ENCODE measurements around the gene CASP12.
A peak's percentile ranks its signal among the peaks of the same experiment; 100 is the strongest.

CASP12 gene

GRCh38 chr11:104891135-104891534 lies 7.1 kb downstream of the CASP12 start:
- DNase-seq: no peak

GRCh38 chr11:104883342-104883741 lies 14.9 kb downstream of the CASP12 start:
- no peak for DNase-seq

DNA sequence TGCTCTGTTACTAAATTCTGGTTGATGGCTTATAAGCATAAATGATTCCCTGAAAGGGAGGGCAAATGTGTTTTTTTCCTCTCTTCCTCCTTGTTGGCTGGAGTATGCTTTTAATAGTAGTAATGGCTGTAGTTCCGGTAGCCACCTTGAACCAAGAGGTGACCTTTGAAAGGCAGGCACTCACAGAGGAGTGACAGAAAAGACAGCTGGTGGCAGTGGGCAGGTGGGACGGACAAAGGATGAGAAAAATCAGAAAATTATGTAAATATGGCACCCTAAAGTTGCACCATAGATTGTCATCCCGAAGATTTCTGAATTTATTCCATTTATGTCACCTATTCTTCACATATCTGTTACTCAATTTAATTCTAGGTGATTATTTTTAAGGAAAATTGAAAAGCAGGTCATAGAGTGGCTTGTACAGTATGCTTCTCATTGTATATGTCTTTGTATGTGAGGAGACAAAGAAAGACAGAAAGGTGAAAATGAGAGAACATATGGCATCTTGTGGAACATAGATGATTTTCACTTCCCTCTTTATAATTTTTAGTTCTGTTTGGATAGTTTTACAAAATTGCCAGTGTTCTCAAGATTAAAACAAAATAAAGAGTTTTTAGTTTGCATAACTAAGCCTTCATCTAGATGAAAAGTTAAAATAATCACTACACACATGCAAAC lies 17.0 kb downstream of the CASP12 start:
- DNase-seq: no peak

GRCh38 chr11:104879514-104880190 lies 18.6 kb downstream of the CASP12 start:
- no peak for DNase-seq

GRCh38 chr11:104876861-104877431 lies 21.3 kb downstream of the CASP12 start:
- DNase-seq: no peak

GRCh38 chr11:104876324-104876723 lies 21.9 kb downstream of the CASP12 start:
- DNase-seq: no peak

DNA sequence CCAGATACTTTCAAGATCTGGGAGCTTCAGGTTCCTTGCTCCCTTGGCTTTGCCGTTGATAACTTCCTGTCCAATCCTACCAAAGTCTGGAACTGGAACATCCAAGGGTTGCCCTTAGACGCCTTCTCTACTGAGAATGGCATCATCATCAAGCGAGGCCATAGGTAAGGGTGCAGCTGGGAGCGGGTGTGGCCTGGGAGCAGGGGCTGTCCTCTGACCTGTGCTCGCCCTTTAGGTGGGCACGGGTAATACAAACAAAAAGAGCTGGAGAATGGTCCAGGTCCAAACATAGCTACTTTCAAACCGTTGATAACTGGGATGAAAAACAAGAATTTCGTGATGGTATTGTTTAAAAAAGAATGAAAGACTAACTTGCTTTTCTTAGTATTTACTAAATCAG lies 25.0 kb downstream of the CASP12 start:
- DNase-seq: peak; percentile 13

GRCh38 chr11:104872393-104872792 lies 25.9 kb downstream of the CASP12 start:
- no peak for DNase-seq

DNA sequence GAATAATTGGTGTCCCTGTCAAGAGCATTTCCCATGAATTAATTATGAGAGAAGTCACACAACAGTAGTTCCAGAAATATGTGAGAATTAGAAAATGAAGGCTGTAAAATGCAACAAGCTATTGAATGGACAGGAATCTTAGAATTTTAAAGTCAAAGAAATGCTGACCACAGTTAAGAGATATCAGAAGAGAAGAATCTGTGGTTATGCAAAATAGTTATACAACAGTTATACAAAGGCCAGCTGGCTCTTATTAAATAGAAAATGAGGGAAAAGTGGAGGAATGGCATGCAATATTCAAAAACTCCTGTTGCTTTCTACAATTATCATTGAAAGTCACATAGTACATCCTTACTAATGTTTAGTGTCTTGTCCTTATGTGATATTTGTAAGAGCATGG lies 27.4 kb downstream of the CASP12 start:
- no peak for DNase-seq

GRCh38 chr11:104866815-104867214 lies 31.4 kb downstream of the CASP12 start:
- DNase-seq: no peak

DNA sequence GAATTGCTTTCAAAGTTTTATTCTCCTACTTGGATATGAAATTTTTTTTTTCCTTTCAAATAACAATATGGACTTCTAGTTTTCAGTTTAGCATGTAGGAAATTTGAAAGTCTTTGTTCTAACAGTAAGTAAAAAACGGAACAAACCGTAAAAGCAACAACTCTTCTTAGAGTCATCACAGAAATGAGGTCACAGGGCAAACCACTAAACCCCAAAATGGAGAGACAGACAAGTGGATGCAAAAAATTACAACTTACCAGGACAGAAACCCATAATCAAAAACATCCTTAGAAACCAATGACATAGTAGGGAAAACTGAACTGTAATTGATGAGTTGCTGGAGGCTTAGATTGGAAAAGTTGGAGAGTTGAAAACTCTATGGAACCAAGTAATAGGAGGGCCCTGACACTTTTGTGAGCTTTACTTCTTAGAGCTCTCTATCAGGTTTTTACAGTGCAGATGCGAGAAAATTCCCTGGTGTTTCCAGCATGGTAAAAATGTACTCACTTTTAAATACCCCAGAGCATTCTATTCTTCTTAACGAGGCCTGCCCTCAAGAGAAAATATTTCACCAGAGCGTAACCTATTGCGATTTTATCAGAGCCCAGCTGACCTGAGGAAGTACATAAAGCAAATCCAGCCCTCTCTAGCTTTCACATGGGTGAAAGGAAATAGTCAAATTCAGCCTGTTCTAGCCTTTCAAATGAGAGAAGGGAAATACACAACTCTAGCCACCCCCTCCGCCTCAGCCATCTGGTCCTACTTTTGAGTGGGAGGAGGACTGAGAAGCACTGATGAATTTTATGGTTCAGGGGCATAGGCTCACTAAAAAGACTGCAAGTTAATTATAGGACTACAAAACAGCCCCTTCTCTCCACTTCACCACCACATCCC lies 39.1 kb downstream of the CASP12 start:
- no peak for DNase-seq

DNA sequence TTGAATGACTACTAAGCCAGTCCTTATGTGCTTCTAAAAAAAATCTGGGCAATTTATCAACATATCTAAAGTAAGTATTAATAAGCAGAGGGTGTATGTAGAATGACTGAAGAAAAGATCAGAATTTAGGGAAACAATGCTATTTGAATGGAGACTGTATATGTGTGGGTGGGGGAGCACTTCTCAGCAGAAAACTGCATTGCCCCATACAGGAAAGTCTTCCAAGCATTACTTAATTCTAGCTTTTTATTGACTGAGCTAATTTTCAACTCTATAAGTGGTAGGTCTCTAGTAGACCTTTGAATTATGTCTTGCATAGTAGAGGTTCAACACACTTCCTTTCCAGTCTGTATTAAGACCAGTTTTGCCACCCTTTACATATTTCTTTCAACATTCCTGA lies 41.7 kb downstream of the CASP12 start:
- DNase-seq: no peak

DNA sequence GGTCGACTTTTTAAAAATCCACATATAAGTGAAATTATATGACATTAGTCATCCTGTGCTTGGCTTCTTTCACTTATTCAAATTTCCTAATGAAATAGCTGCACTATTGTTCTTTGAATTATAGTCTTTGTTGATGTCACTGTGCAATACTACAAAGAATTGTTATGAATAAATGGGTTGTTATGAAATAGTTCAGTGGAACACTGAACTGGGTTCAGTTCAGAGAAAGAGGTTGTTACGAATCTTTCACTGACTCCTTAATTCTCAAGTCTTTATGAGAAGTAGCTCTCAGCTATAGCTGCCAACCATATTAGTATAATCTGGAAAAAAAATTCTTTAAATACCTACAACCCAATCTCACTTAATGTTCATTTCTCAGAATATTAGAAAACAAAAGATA lies 42.3 kb downstream of the CASP12 start:
- DNase-seq: no peak

GRCh38 chr11:104853276-104853675 lies 45.0 kb downstream of the CASP12 start:
- DNase-seq: no peak

DNA sequence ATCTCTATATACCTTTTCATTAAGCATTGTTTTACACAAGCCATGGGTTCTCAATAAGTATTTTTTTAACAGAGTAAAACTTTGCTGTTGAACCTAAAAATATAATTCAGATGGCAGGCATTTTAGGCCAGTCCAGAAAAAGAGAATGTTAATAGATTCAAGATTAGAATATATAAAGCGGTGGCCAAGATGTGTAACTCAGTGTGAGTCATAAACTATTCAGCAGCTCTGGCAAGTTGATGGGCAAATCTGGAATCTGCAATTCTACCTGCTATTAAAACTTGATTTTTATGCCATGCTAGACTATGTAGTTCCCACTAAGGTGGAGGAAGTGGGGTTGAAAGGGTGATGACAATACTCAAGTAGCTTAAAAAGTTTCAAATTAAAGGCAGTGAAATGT lies 45.4 kb downstream of the CASP12 start:
- no peak for DNase-seq

DNA sequence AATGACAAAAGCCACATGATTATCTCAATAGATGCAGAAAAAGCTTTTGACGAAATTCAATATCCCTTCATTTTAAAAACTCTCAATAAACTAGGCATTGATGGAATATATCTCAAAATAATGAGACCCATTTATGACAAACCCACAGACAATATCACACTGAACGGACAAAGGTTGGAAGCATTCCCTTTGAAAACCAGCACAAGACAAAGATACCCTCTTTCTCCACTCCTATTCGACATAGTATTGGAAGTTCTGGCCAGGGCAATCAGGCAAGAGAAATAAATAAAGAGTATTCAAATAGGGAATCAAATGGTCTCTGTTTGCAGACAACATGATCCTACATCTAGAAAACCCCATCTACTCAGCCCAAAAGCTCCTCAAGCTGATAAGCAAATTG lies 52.0 kb downstream of the CASP12 start:
- no peak for DNase-seq

DNA sequence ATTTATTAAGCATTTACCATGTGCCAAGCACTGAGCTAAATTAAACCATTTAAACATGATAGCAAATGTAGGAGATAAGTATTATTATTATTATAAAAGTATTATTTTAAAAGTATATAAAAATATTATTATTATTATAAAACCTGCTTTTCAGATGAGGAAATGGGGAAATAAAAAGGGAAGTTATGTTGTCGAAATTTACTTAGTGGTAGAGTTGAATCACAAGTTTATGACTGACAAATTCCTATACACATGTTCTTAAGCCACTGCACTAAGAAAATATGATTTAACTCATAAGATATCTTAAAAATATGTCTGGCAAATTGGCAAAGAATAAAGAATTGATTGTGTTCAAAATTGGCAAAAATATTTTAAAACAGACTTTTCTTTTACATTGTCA lies 53.8 kb downstream of the CASP12 start:
- peak; percentile 7 for DNase-seq

DNA sequence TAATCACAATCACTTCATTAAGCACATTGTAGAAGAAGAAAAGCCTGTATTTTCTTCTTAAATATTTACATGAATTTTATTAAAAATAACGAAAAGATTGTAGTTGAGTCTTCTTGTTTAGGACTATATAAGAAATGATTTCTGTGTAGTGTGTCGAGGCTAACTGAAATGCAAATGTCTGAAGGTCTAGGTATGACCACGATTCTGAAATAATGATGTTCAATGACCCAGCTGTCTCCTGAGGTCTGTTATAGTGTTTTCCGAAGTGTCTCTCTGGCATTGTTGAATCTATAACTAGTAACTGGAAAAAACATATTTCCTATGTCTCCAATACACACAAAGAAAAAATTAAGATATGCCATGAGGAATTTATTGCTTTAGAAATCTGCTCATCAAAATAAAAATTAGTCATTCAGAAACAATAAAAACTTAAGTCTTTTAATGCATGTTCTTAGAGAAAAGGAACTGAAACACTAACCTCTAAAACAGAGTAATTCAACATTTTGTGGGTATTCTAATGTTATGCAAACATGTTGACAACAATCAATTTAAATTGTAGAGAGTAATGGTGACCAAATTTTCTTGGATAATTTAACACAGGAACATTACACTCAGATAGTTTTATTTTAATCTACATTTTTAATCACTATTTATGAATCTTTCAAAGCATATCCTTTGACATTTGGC lies 55.0 kb downstream of the CASP12 start:
- DNase-seq: no peak

DNA sequence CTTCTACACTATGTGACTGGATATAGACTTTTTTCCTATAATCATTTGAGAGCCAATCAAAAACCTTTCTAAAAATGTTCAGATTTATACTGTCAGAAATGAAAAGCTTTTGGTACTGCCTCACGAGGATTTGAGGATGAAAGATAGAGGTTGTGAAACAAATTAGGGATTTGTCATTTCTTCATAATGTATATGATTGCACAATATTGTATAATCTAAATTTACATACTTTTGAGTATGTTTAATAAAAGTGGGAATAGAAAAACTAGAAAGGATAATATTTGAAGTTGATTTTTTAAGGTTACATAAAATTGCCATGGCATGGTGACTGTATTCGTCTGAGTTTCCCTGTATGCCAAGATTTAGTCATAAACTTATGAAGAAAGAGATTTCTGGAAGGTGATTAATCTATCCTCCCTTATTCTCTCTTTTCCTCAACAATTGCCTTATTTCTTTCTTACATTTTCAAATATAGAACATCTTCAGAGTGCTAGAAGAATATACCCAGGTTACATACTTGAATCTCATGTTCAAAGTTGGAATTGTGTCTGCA lies 56.2 kb downstream of the CASP12 start:
- DNase-seq: no peak

DNA sequence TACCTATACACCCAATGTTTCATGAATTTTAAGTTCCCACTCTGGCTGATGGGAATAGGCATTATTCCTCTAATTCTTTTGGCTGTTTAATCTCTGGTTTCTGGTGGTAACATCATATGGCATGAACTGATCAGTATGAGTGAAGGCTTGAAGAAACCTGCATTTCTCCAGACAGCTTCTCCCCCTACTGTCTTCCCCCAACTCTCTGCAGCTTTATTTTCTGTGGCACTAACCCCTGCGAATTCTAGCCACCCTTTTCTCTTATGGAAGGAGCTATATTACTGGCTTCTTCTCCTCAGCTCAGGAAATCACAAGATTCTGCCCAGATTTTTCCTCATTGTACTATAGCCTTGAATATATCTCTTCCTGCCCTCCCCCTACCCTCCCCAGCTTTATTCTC lies 57.1 kb downstream of the CASP12 start:
- no peak for DNase-seq

DNA sequence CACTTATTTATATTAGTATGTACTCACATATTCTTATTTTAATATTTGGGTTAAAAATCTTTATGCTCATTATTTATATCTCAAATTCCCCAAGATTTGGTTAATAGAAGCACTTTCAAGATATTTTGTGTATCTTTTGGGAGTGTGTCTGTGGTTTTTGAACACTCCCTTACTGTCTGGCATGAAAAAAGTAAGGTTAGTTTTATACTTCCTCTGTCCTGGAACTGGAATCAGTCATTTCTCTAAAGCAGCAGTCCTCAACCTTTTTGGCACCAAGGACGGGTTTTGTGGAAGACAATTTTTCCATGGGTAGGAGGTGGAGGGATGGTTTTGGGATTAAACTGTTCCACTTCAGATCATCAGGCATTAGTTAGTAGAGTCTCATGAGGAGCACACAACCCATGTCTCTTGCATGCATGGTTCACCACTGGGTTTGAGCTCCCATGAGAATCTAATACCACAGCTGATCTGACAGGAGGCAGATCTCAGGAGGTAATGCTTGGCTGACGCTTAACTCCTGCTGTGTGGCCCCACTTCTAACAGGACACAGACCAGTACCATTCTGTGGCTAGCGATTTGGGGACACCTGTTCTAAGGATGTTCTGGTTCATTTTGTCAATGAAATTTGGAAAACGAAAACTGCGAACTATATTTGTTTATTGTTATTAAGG lies 60.2 kb downstream of the CASP12 start:
- DNase-seq: no peak

- no peak for DNase-seq
Observed at GRCh38 chr11:104836691-104837090, 61.6 kb downstream of the CASP12 start.
